Testis (tissue), 3 donors: Measurements from ENCODE around the gene PBXIP1. TPM values are rescaled to one million over a fixed set of nuclear protein-coding genes. Genes with fewer than 3 reads are reported as not detected.

Source experiments
- DNase-seq: peaks from one replicate; pipeline ENCODE4 v3.0.0-alpha.2; 2019
- H3K27ac ChIP-seq, 2 donors: fragments of 200-600 bp; sonication (generic); one replicate each; pipeline ENCODE4 v1.5.1; 2019
- H3K27me3 ChIP-seq: fragments of 200-600 bp; sonication (generic); one replicate; pipeline ENCODE4 v1.5.1; 2019
- H3K36me3 ChIP-seq: fragments of 200-600 bp; sonication (generic); one replicate; pipeline ENCODE4 v1.5.1; 2017; ENCODE audit warnings: low read depth; ENCODE audit errors: missing control alignments
- H3K4me1 ChIP-seq: fragments of 200-600 bp; sonication (generic); one replicate; pipeline ENCODE4 v1.5.1; 2019
- H3K4me3 ChIP-seq, 2 donors: fragments of 200-600 bp; sonication (generic); one replicate each; pipeline ENCODE4 v1.5.1; 2017 to 2019
- H3K9me3 ChIP-seq: fragments of 200-600 bp; sonication (generic); one replicate; pipeline ENCODE4 v1.5.1; 2017
- CTCF ChIP-seq, 3 experiments: fragments of 450-650 bp in 2 of 3; fragments of 200-600 bp in 1 of 3; sonication (generic) in 1 of 3; IDR thresholded peaks; one replicate each; pipeline ENCODE4 v1.5.1; 2016 to 2019; ENCODE audit warnings: antibody characterized with exemption in 3 of 3, mild to moderate bottlenecking in 2 of 3, moderate library complexity in 1 of 3
- POLR2A ChIP-seq: fragments of 450-650 bp; IDR thresholded peaks from one replicate; pipeline ENCODE4 v1.6.1; 2017; ENCODE audit warnings: antibody characterized with exemption, mild to moderate bottlenecking, moderate library complexity
- WGBS, 2 donors: methylation state at CpG; one replicate each; pipeline ENCODE4 v1.1.5; 2018; 5-methylcytosine and 5-hydroxymethylcytosine counted together
- intact Hi-C: fragments of 100-400 bp; cut with DNase I; formaldehyde crosslinking; loops from one replicate; pipeline ENCODE4 v1.15.1; 2023; ENCODE audit warnings: low total_unique reads
- polyA plus RNA-seq: library from polyadenylated mRNA; stranded (reverse); fragments of 350-450 nt; fragmentation: Illumina TruSeq; extraction: RNeasy Lipid Tissue Mini Kit (QIAGEN cat#74804); gene quantifications from one replicate; pipeline ENCODE4 v1.2.3, GENCODE V29; 2014; ENCODE audit warnings: low read depth, low replicate concordance; ENCODE audit not compliant: insufficient read depth
- total RNA-seq, 2 donors: library from RNA; depleted of rRNA; stranded (reverse); fragments of >200 nt; gene quantifications; one replicate each; pipeline ENCODE4 v1.2.3, GENCODE V29; 2016

The PBXIP1 gene
- total and polyA plus RNA-seq, 3 donors from 2014 or later = 84.1 to 111 (median 87.1) TPM

GRCh38 chr1:154963643-154964042 lies 7.7 kb upstream of the PBXIP1 start:
- TF ChIP-seq POLR2A (no peak), CTCF (IDR thresholded peaks at IDR 0.05) (no peak)
- intact Hi-C loops = no loop called here
- 73 to 75% methylated on average over 8 of the region's 8 CpGs for WGBS, 2 donors
- Histone ChIP-seq H3K4me1 (peaks cover 15% of the 10 kb centered on the region), H3K9me3 (no peaks in the 10 kb centered on the region), H3K27me3 (no peaks in the 10 kb centered on the region), H3K36me3 (no peaks in the 10 kb centered on the region), H3K27ac (no peak overlapping the region), H3K4me3 (no peak overlapping the region)
- no peak for DNase-seq

GRCh38 chr1:154962795-154963330 lies 7.0 kb upstream of the PBXIP1 start:
- Histone ChIP-seq H3K4me3 (peak overlapping the region in 1 of 2 donors; percentile 93), H3K27ac (peak overlapping the region in 1 of 2 donors; percentile 99), H3K27me3 (no peaks in the 10 kb centered on the region), H3K9me3 (no peaks in the 10 kb centered on the region), H3K4me1 (peaks cover 15% of the 10 kb centered on the region), H3K36me3 (no peaks in the 10 kb centered on the region)
- WGBS, 2 donors = 44 to 58% methylated on average over 6 of the region's 6 CpGs
- TF ChIP-seq CTCF (IDR thresholded peaks at IDR 0.05) (no peak), POLR2A (no peak)
- DNase-seq = no peak
- intact Hi-C loops = no loop called here

- H3K4me1 ChIP-seq = peaks cover 15% of the 10 kb centered on the region
- 1 to 3% methylated on average over 20 to 25 of the region's 25 CpGs for WGBS, 2 donors
- no peaks in the 10 kb centered on the region for H3K36me3 ChIP-seq
- H3K27ac ChIP-seq = peak overlapping the region; percentile 94 to 99
- peak; percentile 54 for DNase-seq
- intact Hi-C loops = no loop called here
- H3K9me3 ChIP-seq = no peaks in the 10 kb centered on the region
- TF ChIP-seq POLR2A = no peak
- TF ChIP-seq CTCF (IDR thresholded peaks at IDR 0.05) = no peak
- no peaks in the 10 kb centered on the region for H3K27me3 ChIP-seq
- H3K4me3 ChIP-seq = peak overlapping the region; percentile 72 to 93
These were observed 6.4 kb upstream of the PBXIP1 start for GRCh38 chr1:154962156-154962749.

- WGBS, 2 donors = 0 to 1% methylated on average over 3 to 69 of the region's 93 CpGs
- intact Hi-C loops = no loop called here
- Histone ChIP-seq H3K36me3 (no peaks in the 10 kb centered on the region), H3K27ac (peak within 1 kb of the TSS; percentile 94 to 99), H3K9me3 (no peaks in the 10 kb centered on the region), H3K27me3 (no peaks in the 10 kb centered on the region), H3K4me3 (peak within 1 kb of the TSS; percentile 72 to 93), H3K4me1 (peaks cover 22% of the 10 kb centered on the region)
- peak; percentile 85 for DNase-seq
- peak; percentile 61 to 70 (median 63) for TF ChIP-seq CTCF (IDR thresholded peaks at IDR 0.05)
- TF ChIP-seq POLR2A = peak; percentile 38
These were observed 5.6 kb upstream of the PBXIP1 start, which contains the start of gene PYGO2 for GRCh38 chr1:154961207-154962155. TSS of gene PYGO2 (minus strand) at chr1:154961782. CDS start at chr1:154961576, 206 bp downstream.
